PFSK-1 (cell line): Measurements from ENCODE around the gene CRCP.

ENCODE experiments used
- FOXP2 ChIP-seq: optimal IDR thresholded peaks from 2 replicates; pipeline ENCODE3; 2011; ENCODE audit warnings: borderline replicate concordance, control low read depth, inconsistent platforms; ENCODE audit not compliant: insufficient read depth; ENCODE audit errors: extremely low read length, extremely low read depth
- POLR2AphosphoS5 ChIP-seq: IDR thresholded peaks from 2 replicates; pipeline ENCODE4 v1.6.1; 2012; ENCODE audit warnings: low read depth, mild to moderate bottlenecking, control low read depth, low read length, moderate library complexity
- SIN3A ChIP-seq: IDR thresholded peaks from 2 replicates; pipeline ENCODE4 v1.6.1; 2012; ENCODE audit warnings: mild to moderate bottlenecking, low read length, moderate library complexity, borderline replicate concordance; ENCODE audit not compliant: insufficient read depth
- TAF1 ChIP-seq: IDR thresholded peaks from 2 replicates; pipeline ENCODE4 v1.6.1; 2012; ENCODE audit warnings: low read length, control low read depth, borderline replicate concordance; ENCODE audit not compliant: insufficient read depth
- TF ChIP-seq, protein P1 (sequence below), 2 experiments: IDR thresholded peaks; 2 replicates each; pipeline versions ENCODE4 v1.6.1 to v1.8.0; 2011 to 2012; ENCODE audit warnings: low read depth in 2 of 2, low read length in 2 of 2, control low read depth in 1 of 2, inconsistent platforms in 1 of 2, mild to moderate bottlenecking in 1 of 2, moderate library complexity in 1 of 2; ENCODE audit not compliant: insufficient read depth in 1 of 2

Gene CRCP

DNA sequence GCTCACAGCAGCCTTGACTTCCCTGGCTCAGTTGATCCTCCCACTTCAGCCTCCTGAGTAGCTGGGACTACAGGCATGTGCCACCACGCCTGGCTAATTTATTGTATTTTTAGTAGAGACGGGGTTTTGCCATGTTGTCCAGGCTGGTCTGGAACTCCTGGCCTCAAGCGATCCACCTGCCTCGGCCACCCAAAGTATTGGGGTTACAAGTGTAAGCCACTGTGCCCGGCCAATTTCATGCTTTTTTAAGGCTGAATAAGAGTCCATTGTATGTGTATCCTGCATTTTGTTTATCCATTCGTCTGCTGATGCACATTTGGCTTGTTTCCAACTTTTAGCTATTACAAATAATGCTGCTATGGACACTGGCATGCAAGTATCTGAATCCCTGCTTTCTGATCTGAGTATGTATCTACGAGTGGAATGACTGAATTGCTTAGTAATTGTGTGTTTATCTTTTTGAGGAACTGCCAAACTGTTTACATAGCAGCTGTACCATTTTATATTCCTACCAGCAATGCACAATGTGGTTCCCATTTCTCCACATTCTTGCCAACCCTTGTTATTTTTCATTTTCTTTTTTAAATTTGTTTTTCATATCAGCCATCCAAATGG, 53.2 kb downstream of the CRCP start:
- TF ChIP-seq, protein P1, sequence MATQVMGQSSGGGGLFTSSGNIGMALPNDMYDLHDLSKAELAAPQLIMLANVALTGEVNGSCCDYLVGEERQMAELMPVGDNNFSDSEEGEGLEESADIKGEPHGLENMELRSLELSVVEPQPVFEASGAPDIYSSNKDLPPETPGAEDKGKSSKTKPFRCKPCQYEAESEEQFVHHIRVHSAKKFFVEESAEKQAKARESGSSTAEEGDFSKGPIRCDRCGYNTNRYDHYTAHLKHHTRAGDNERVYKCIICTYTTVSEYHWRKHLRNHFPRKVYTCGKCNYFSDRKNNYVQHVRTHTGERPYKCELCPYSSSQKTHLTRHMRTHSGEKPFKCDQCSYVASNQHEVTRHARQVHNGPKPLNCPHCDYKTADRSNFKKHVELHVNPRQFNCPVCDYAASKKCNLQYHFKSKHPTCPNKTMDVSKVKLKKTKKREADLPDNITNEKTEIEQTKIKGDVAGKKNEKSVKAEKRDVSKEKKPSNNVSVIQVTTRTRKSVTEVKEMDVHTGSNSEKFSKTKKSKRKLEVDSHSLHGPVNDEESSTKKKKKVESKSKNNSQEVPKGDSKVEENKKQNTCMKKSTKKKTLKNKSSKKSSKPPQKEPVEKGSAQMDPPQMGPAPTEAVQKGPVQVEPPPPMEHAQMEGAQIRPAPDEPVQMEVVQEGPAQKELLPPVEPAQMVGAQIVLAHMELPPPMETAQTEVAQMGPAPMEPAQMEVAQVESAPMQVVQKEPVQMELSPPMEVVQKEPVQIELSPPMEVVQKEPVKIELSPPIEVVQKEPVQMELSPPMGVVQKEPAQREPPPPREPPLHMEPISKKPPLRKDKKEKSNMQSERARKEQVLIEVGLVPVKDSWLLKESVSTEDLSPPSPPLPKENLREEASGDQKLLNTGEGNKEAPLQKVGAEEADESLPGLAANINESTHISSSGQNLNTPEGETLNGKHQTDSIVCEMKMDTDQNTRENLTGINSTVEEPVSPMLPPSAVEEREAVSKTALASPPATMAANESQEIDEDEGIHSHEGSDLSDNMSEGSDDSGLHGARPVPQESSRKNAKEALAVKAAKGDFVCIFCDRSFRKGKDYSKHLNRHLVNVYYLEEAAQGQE (IDR thresholded peaks at IDR 0.05; ENCODE audit: insufficient read depth in 1 of 2, low read depth in 2 of 2, low read length in 2 of 2), result no peak
- no peak for TF ChIP-seq POLR2AphosphoS5
- TF ChIP-seq FOXP2, result no peak
- TF ChIP-seq TAF1, result no peak
- TF ChIP-seq SIN3A, result no peak

DNA sequence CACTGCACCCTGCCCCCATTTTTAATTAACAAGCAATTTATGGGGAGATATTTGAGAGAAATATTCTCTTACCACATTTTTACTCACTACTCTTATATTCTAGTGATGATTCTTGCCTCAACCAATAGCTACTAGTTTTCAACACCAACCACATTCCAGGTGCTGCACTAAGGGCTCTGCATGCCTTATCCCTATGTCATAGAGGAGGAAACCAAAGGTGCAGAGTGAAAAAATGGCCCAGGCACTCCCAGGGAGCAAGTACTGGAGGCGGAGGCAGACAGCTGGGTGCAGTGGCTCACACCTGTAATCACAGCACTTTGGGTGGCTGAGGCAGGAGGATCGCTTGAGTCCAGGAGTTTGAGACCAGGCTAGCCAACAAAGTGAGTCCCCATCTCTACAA, 55.0 kb downstream of the CRCP start:
- no peak for TF ChIP-seq POLR2AphosphoS5
- TF ChIP-seq TAF1, result no peak
- TF ChIP-seq, protein P1 (IDR thresholded peaks at IDR 0.05; ENCODE audit: insufficient read depth in 1 of 2, low read depth in 2 of 2, low read length in 2 of 2), result no peak
- TF ChIP-seq SIN3A, result no peak
- no peak for TF ChIP-seq FOXP2

DNA sequence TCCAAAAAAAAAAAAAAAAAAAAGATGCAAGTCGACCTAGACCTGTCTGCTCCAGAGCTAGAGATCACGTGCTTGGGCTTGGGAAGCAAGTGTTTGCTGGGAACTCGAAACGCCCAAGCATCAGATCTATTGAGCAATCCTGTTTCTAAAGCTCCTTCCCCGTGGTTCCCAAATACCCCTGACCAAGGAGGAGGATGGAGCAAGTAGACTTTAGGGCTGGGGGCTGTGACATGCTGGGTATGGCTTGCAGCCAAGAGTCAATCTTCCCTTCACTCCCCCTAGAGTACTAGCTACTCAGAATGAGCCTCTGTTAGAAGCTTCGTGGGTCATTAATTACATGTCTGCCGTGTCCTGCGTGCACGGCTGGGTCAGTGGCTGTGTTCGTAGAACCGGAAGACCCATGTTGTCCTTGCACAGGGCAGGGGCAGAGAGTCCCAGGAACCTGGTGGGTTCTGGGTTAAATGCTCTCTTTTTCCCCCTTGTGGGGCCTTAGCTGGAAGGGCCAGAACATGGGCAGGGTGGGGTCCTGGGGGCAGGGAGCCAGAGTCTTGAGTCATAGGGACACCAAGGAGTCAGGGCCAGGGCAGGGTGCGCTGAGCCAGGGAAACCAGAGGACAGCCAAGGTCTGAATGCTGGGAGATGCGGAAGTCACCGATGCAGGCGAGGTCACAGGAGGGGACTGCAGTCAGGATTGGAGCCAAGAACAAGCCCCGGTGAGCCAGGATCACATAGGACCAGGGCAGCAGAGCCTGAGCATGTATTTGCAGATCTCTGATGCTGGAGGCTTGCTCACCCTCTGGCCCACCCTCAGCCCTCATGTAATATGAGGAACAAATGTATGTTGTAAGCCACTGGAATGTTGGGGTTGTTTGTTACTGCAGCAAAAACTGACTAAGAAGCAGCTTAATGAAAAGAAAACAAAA, 55.9 kb downstream of the CRCP start:
- no peak for TF ChIP-seq POLR2AphosphoS5
- TF ChIP-seq TAF1, result no peak
- TF ChIP-seq, protein P1 (IDR thresholded peaks at IDR 0.05; ENCODE audit: insufficient read depth in 1 of 2, low read depth in 2 of 2, low read length in 2 of 2), result no peak
- TF ChIP-seq SIN3A, result no peak
- no peak for TF ChIP-seq FOXP2

DNA sequence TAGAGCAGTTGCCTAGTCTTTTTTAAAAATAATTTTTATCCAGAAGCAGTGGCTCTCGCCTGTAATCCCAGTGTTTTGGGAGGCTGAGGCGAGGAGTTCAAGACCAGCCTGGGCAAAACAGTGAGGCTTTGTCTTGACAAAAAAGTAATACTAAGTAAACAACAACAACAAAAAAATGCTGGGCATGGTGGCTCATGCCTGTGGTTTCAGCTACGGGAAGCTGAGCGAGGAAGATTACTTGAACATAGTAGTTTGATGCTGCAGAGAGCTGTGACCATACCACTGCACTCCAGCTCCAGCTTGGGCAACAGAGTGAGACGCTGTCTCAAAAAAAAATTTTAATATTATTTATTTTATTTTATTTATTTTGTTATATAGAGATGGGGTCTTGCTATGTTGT, 59.2 kb downstream of the CRCP start:
- TF ChIP-seq, protein P1 (IDR thresholded peaks at IDR 0.05; ENCODE audit: insufficient read depth in 1 of 2, low read depth in 2 of 2, low read length in 2 of 2), result no peak
- TF ChIP-seq POLR2AphosphoS5 (no peak), SIN3A (no peak), FOXP2 (no peak)
